ENCODE data around the gene FBXL4.

The FBXL4 gene

GRCh38 chr6:98871057-98871456 lies 76.7 kb downstream of the FBXL4 start:
- no peak for TF ChIP-seq CTCF (IDR thresholded peaks at IDR 0.05)
- H3K36me3 ChIP-seq = peaks cover 5 to 14% (median 5%) of the 10 kb centered on the region in 3 donors
- H3K27ac ChIP-seq = no peak overlapping the region
- H3K27me3 ChIP-seq = no peaks in the 10 kb centered on the region
- DNase-seq = no peak
- no peak overlapping the region for H3K4me3 ChIP-seq
- H3K9me3 ChIP-seq = no peaks in the 10 kb centered on the region
- intact Hi-C loops (cut with DNase I; ENCODE audit: low total_unique reads) = no loop called here
- no peaks in the 10 kb centered on the region for H3K4me1 ChIP-seq

- no peak for DNase-seq
- Histone ChIP-seq H3K27ac (no peak overlapping the region), H3K4me3 (no peak overlapping the region), H3K4me1 (no peaks in the 10 kb centered on the region), H3K27me3 (no peaks in the 10 kb centered on the region), H3K9me3 (no peaks in the 10 kb centered on the region), H3K36me3 (peaks cover 0 to 4% (median 3%) of the 10 kb centered on the region in 3 donors)
- intact Hi-C loops (cut with DNase I; ENCODE audit: low total_unique reads) = no loop called here
- TF ChIP-seq CTCF (IDR thresholded peaks at IDR 0.05) = no peak
Observed at GRCh38 chr6:98864497-98864896, 83.2 kb downstream of the FBXL4 start.

GRCh38 chr6:98848539-98849242 lies 99.1 kb downstream of the FBXL4 start:
- Histone ChIP-seq H3K27ac (no peak overlapping the region), H3K27me3 (peaks cover 7 to 57% of the 10 kb centered on the region in 2 donors), H3K4me1 (peaks cover 0 to 29% (median 23%) of the 10 kb centered on the region in 4 donors), H3K36me3 (no peaks in the 10 kb centered on the region), H3K9me3 (no peaks in the 10 kb centered on the region), H3K4me3 (no peak overlapping the region)
- DNase-seq = no peak
- TF ChIP-seq CTCF (IDR thresholded peaks at IDR 0.05) = no peak
- intact Hi-C loops (cut with DNase I; ENCODE audit: low total_unique reads) = no loop called here

DNA sequence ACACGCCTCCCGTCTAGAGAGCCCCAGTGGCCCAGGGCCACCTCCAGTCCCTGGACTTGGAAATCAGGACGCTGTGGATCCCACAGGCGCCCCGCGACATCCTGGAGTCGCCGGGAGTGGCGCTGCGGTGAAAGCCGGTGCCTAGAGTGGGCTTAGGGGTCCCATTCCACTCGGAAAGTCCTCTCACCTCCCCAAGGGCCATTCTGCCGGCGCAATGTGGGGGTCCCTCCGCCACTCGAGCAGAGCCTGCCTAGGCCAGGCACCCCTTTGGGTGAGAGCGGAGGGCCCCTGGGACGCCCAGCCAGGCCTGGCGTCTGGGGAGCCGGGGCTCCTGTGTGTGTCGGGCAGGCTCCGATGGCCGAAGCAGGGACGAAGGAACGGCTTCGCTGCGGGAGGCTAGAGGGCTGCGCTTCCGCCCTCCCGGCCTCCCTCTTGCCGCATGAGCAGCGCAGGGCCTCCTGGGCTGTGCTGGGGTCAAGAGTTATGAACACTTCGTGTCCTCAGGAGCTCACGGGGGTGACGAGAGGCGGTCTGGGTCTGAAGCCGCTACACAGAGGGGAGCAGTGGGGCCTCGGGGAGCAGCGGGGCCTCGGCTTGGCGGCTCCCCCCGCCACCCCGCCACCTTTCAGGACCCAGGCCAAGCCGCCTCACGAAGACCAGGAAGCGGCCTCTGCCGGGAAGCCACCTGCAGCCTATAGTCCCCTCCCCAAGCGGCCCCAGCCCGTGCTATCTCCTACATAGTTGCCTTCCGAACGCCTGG lies 99.8 kb downstream of the FBXL4 start:
- intact Hi-C loops (cut with DNase I; ENCODE audit: low total_unique reads) = no loop called here
- no peak for TF ChIP-seq CTCF (IDR thresholded peaks at IDR 0.05)
- peak in 1 of 2 donors; percentile 62 for DNase-seq
- H3K36me3 ChIP-seq = no peaks in the 10 kb centered on the region
- H3K27me3 ChIP-seq = peaks cover 7 to 65% of the 10 kb centered on the region in 2 donors
- H3K27ac ChIP-seq = no peak overlapping the region
- H3K4me3 ChIP-seq = no peak overlapping the region
- H3K4me1 ChIP-seq = peaks cover 0 to 36% (median 27%) of the 10 kb centered on the region in 4 donors
- H3K9me3 ChIP-seq = no peaks in the 10 kb centered on the region

- H3K4me3 ChIP-seq = no peak overlapping the region
- no peak overlapping the region for H3K27ac ChIP-seq
- H3K27me3 ChIP-seq = peaks cover 9 to 70% of the 10 kb centered on the region in 2 donors
- TF ChIP-seq CTCF (IDR thresholded peaks at IDR 0.05) = no peak
- peaks cover 0 to 42% (median 27%) of the 10 kb centered on the region in 4 donors for H3K4me1 ChIP-seq
- DNase-seq = no peak
- no peaks in the 10 kb centered on the region for H3K9me3 ChIP-seq
- intact Hi-C loops (cut with DNase I; ENCODE audit: low total_unique reads) = no loop called here
- H3K36me3 ChIP-seq = no peaks in the 10 kb centered on the region
Observed at GRCh38 chr6:98847416-98847778, 100.3 kb downstream of the FBXL4 start.
